ENCODE measurements around the gene ABCC8. TPM values are rescaled to one million over a fixed set of nuclear protein-coding genes. Genes with fewer than 3 reads are reported as not detected.

ABCC8 gene
- total RNA-seq, 1 experiment from 2014 or later = not detected

GRCh38 chr11:17472467-17472866 is 4.2 kb downstream of the ABCC8 start:
- intact Hi-C loops (cut with micrococcal nuclease; ENCODE audit: unreplicated experiment) = no loop called here
- DNase-seq (ENCODE audit: low spot score) = no peak
- POLR2A ChIA-PET (ENCODE audit: low non-redundant PET) = no interaction called here
- CTCF ChIA-PET = no interaction called here
- no TSS peak for BruUV-seq (replicated peaks)
- H3K4me1 ChIP-seq (ENCODE audit: insufficient read depth, low read length, poor library complexity, severe bottlenecking) = no peaks in the 10 kb centered on the region
- H3K36me3 ChIP-seq (ENCODE audit: insufficient read depth, low read length, poor library complexity, severe bottlenecking) = no peaks in the 10 kb centered on the region
- TF ChIP-seq EZH2 (IDR thresholded peaks at IDR 0.05; ENCODE audit: borderline replicate concordance, low read depth, low read length, poor library complexity, severe bottlenecking) = no peak
- TF ChIP-seq, protein P1, sequence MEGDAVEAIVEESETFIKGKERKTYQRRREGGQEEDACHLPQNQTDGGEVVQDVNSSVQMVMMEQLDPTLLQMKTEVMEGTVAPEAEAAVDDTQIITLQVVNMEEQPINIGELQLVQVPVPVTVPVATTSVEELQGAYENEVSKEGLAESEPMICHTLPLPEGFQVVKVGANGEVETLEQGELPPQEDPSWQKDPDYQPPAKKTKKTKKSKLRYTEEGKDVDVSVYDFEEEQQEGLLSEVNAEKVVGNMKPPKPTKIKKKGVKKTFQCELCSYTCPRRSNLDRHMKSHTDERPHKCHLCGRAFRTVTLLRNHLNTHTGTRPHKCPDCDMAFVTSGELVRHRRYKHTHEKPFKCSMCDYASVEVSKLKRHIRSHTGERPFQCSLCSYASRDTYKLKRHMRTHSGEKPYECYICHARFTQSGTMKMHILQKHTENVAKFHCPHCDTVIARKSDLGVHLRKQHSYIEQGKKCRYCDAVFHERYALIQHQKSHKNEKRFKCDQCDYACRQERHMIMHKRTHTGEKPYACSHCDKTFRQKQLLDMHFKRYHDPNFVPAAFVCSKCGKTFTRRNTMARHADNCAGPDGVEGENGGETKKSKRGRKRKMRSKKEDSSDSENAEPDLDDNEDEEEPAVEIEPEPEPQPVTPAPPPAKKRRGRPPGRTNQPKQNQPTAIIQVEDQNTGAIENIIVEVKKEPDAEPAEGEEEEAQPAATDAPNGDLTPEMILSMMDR (conservative IDR thresholded peaks at IDR 0.05; ENCODE audit: low read depth, low read length) = no peak
- H3K27ac ChIP-seq (ENCODE audit: low read depth, low read length, poor library complexity, severe bottlenecking) = no peak overlapping the region
- no peaks in the 10 kb centered on the region for H3K9me3 ChIP-seq (ENCODE audit: low read depth, low read length, poor library complexity, severe bottlenecking)
- H3K27me3 ChIP-seq (replicated peaks; ENCODE audit: insufficient read depth, low read depth, low read length, poor library complexity) = peaks cover 55% of the 10 kb centered on the region
- no peak overlapping the region for H3K4me3 ChIP-seq (ENCODE audit: low read depth, low read length, poor library complexity, severe bottlenecking)

GRCh38 chr11:17471501-17471900 is 5.1 kb downstream of the ABCC8 start:
- Histone ChIP-seq H3K36me3 (ENCODE audit: insufficient read depth, low read length, poor library complexity, severe bottlenecking) (no peaks in the 10 kb centered on the region), H3K4me1 (ENCODE audit: insufficient read depth, low read length, poor library complexity, severe bottlenecking) (no peaks in the 10 kb centered on the region), H3K9me3 (ENCODE audit: low read depth, low read length, poor library complexity, severe bottlenecking) (no peaks in the 10 kb centered on the region), H3K27ac (ENCODE audit: low read depth, low read length, poor library complexity, severe bottlenecking) (no peak overlapping the region), H3K4me3 (ENCODE audit: low read depth, low read length, poor library complexity, severe bottlenecking) (no peak overlapping the region), H3K27me3 (replicated peaks; ENCODE audit: insufficient read depth, low read depth, low read length, poor library complexity) (peaks cover 47% of the 10 kb centered on the region)
- CTCF ChIA-PET = no interaction called here
- POLR2A ChIA-PET (ENCODE audit: low non-redundant PET) = no interaction called here
- intact Hi-C loops (cut with micrococcal nuclease; ENCODE audit: unreplicated experiment) = no loop called here
- no TSS peak for BruUV-seq (replicated peaks)
- DNase-seq (ENCODE audit: low spot score) = no peak
- TF ChIP-seq, protein P1 (conservative IDR thresholded peaks at IDR 0.05; ENCODE audit: low read depth, low read length) = no peak
- no peak for TF ChIP-seq EZH2 (IDR thresholded peaks at IDR 0.05; ENCODE audit: borderline replicate concordance, low read depth, low read length, poor library complexity, severe bottlenecking)

DNA sequence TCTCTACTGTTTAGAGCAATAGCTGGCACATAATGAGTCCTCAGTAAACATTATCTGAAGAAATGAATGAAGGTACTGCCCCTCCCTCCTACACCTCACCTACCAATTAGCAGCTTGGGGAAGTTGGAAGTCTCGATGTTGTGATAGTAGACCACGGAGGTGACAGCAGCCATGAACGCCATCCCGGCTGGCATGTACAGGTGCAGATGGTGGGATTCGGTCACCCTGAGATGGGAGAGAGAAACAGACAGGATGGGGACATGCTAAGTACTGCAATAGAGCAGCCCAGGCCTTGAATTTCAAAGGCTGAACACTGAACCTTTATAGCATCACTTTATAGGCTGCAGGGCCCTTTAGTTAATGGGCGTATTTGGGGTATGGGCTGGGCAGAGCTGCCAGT is 6.6 kb downstream of the ABCC8 start:
- intact Hi-C loops (cut with micrococcal nuclease; ENCODE audit: unreplicated experiment) = no loop called here
- Histone ChIP-seq H3K36me3 (ENCODE audit: insufficient read depth, low read length, poor library complexity, severe bottlenecking) (no peaks in the 10 kb centered on the region), H3K27me3 (replicated peaks; ENCODE audit: insufficient read depth, low read depth, low read length, poor library complexity) (peaks cover 32% of the 10 kb centered on the region), H3K4me3 (ENCODE audit: low read depth, low read length, poor library complexity, severe bottlenecking) (no peak overlapping the region), H3K27ac (ENCODE audit: low read depth, low read length, poor library complexity, severe bottlenecking) (no peak overlapping the region), H3K4me1 (ENCODE audit: insufficient read depth, low read length, poor library complexity, severe bottlenecking) (no peaks in the 10 kb centered on the region), H3K9me3 (ENCODE audit: low read depth, low read length, poor library complexity, severe bottlenecking) (no peaks in the 10 kb centered on the region)
- ChIA-PET CTCF (no interaction called here), POLR2A (ENCODE audit: low non-redundant PET) (no interaction called here)
- no peak for DNase-seq (ENCODE audit: low spot score)
- TF ChIP-seq EZH2 (IDR thresholded peaks at IDR 0.05; ENCODE audit: borderline replicate concordance, low read depth, low read length, poor library complexity, severe bottlenecking) = no peak
- TF ChIP-seq, protein P1 (conservative IDR thresholded peaks at IDR 0.05; ENCODE audit: low read depth, low read length) = no peak
- no TSS peak for BruUV-seq (replicated peaks)
